Measurements from ENCODE around the gene BMF.

The BMF gene

DNA sequence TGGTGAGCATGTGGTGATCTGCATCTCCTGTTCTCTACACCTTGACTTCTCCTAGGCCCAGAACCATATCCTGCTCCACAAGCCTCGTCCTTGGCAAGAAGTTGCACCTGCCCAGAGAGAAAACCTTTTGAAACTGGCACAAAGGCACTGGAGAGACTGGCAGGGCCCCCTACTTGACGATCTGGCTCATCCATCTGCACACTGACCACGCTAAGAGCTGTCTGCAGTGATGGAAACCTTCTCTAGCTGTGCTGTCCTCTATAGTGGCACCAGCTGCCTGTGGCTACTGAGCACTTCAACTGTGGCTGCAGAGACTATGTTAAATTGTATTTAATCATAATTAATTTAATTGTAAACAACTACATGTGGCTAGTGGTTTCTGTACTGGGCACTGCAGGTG is 43.5 kb downstream of the BMF start:
- TF ChIP-seq, protein P1, sequence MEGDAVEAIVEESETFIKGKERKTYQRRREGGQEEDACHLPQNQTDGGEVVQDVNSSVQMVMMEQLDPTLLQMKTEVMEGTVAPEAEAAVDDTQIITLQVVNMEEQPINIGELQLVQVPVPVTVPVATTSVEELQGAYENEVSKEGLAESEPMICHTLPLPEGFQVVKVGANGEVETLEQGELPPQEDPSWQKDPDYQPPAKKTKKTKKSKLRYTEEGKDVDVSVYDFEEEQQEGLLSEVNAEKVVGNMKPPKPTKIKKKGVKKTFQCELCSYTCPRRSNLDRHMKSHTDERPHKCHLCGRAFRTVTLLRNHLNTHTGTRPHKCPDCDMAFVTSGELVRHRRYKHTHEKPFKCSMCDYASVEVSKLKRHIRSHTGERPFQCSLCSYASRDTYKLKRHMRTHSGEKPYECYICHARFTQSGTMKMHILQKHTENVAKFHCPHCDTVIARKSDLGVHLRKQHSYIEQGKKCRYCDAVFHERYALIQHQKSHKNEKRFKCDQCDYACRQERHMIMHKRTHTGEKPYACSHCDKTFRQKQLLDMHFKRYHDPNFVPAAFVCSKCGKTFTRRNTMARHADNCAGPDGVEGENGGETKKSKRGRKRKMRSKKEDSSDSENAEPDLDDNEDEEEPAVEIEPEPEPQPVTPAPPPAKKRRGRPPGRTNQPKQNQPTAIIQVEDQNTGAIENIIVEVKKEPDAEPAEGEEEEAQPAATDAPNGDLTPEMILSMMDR (conservative IDR thresholded peaks at IDR 0.05), result no peak
- no peak overlapping the region for H3K27ac ChIP-seq

DNA sequence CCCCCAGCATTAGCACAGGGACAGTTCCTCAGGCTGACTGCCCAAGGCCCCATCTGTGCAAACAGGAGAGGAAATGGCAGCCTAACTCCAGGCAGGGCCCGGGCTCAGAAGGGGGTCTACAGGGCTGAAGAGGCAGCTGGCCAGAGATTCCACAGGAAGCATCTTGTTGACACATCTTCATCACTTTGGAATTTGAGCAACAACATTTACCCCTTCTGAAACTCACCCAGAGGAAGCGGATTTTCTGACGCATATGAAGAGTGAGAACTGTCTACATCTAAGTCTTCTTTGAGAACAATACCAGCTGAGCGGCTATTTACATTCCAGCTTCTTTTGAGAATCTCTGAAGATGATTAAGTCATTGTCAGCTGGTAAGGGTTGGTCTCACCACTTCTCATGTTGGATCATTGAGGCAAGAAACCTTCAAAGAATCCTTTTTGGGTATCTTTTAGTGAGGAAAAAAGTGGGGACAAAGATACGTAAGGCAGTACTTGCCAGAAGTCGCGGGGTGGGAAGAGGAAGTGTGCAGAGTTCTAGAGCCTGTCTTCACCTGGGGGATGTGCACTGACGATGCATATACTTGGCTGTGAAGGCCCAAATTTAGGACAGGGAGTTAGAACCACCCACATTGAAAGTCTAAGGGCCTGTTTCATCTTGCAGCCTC is 44.3 kb downstream of the BMF start:
- TF ChIP-seq, protein P1 (conservative IDR thresholded peaks at IDR 0.05), result no peak
- no peak overlapping the region for H3K27ac ChIP-seq

DNA sequence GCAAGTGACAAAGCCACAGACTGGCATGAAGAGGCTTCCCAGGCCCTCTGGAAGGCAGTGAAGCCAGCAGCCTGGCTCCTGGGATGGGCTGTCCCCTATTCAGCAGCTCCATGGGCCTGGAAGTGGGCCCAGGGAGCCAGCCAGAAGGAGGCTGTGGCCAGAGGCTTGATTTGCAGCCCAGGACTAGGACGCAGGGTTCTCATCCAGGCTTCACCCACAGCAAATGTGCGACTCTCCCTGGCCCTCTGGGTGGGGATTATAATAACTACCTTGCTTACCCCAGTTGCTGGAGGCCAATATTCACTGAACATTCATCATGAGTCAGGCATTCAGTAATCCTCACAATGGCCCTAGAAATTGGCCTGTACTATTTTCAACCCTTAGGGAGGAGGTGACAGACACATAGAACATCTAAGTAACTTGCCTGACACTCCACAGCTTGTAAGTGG is 45.1 kb downstream of the BMF start:
- H3K27ac ChIP-seq, result no peak overlapping the region
- TF ChIP-seq, protein P1 (conservative IDR thresholded peaks at IDR 0.05), result no peak

DNA sequence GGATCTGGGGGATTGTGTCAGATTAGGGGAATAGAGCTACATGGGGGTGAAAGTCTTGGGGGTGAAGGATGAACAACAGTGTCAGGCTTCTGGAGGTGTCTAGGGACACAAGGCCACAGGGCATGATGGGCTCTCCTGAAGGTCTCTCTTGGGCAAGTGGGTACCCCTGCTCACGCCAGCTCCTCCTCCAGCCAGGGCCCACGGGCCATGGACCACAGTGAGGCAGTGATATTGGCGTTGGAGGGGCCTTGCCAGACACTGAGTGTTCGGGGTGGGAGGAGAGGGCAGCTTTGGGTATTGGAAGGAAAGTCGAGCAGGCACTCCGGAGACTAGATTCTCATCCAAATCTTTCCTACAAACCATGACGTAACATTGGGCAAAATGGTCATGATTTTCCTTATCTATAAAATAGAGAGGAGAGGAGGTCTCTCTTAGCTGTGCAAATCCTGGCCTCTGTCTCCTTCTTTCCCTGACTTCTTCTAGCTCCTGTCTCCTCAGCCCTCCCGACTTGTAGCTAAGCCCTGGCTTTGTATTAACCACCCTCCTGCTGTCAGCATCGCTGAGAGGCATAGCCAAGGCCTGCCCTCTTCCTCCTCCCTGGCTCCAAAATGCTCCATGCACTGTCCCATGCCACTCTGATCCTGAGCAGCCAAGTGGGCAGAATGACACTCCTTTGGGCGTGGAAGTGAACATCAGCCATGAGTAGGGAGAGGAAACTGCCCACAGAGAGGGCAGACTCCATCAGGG is 45.7 kb downstream of the BMF start:
- TF ChIP-seq, protein P1 (conservative IDR thresholded peaks at IDR 0.05), result no peak
- H3K27ac ChIP-seq, result no peak overlapping the region

DNA sequence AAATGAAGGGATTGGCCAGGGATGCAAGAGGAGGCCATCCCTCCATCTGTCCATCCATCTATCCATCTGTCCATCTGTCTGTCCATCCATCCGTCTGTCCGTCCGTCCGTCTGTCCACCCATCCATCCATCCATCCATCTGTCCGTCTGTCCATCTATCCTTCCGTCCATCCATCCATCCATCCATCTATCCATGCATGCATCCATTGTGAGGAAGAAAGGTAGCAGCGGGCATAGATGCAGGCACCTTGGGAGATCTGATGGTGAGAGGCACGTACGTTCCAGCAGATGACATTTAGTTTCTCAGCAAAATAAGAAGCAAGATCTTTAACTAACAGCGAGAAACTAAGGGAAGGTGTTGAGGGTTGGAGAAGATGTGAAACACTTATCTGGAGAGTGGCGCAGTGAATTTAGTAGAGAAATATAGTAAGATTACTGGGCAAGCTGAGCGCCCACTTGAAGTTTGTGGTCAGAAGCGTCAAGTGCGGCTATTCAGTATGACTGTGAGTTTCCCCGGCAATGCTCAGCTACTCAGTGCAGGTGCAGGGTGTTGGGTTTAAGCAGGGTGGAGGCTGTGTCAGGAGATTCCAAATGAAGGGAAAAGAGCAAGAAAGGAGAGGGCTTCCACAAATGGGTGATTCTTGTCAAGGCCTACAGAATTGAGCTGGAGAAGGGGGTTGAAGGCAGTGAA is 47.3 kb downstream of the BMF start:
- no peak overlapping the region for H3K27ac ChIP-seq
- TF ChIP-seq, protein P1 (conservative IDR thresholded peaks at IDR 0.05), result no peak

DNA sequence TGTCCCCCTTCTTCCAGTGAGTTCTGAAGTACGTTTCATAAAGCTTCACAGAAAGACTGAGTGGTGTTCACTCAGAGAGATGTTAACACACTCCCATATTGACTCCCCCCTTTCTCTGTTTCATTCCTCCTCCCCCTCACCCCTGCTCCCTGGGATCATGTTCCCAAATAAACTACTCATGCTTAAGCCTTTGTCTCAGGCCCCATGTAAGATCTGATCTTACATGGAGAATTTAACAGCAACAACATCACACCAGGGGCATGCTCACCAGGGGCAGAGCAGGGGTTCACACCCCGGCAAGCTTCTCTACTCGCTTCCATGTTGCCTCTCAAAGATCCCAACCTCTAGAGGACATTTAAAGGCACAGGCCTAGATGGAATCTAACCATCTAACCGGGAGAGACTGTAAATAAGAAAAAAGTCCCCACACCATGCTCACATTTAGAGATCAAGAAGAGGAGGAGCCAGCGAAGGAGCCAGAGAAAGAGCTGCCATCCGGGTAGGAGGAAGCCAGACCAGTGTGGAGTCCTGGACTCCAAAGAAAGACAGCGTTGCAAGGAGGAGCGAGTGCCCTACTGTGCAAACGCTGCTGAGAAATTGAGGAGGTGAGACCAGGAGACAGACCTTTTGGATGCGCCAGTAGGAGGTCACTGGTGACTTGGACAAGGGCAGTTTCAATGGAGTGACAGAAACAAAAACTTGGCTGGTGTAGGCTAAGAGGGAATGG is 48.3 kb downstream of the BMF start:
- TF ChIP-seq, protein P1 (conservative IDR thresholded peaks at IDR 0.05), result no peak
- H3K27ac ChIP-seq, result no peak overlapping the region

DNA sequence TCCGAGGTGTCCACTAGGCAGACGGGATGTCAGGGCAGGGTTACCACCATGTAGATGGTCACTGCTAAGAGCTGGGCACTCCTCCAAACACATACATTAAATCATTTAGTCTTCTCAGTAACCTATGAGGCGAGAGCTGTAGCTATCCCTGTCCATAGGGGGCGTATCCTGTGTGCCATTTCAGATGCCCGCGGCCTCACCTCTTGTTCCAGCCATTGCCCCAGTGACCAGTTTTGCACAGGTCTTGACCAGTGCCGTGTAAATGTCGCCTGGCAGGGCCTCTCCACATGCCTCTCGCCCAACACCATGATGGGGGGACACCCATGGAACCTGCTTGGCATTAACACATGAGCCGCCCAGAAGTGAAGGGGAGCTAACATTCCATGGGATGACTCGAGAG is 48.9 kb downstream of the BMF start:
- no peak overlapping the region for H3K27ac ChIP-seq
- TF ChIP-seq, protein P1 (conservative IDR thresholded peaks at IDR 0.05), result no peak
